HG02759 (cell line): ENCODE results near the gene PROKR2.

Experiments
- ATAC-seq: cut with Tn5 transposase; IDR thresholded peaks from one replicate; pipeline ENCODE4 v1.9.1; 2021; ENCODE audit warnings: mild to moderate bottlenecking, moderate library complexity; ENCODE audit not compliant: unreplicated experiment

The PROKR2 gene

GRCh38 chr20:5316188-5317158 is at the start of gene PROKR2:
PROKR2 (minus strand) TSS chr20:5316954; CDS start chr20:5314369, 2,585 bp downstream.
- no peak for ATAC-seq

- ATAC-seq = no peak
Measured at GRCh38 chr20:5364997-5365597, 48.3 kb upstream of the PROKR2 start.

DNA sequence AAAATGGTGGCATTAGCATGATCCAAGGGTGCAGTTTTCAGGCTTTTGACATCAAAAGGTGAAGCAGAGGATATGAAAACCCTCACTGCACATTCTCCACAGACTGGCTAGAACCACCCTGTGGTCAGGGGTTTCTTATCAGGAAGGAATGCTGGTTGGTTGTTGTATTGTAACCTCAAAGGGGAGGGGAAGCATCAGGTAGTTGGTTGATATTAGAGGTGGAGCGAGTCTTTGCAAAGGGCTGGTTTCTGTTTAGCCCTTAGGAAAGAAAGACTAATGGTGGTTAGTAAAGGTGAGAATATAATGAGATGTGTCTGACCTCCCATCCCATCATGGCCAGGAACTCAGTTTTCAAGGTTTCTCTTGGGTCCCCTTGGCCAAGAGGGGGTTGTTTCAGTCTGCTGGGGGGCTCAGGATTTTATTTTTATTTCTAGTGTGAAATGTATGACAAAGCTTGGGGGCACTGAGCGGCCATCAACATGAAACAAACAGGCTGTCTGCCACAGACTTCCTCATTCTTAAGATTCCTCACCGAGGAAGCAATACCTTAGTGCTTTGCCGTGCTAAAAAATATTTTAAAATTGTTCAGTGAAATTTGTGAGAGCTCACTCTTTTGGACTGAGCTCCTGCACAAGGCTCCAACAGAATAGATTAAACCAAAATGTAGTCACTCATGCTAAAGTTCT is 47.5 kb upstream of the PROKR2 start:
- ATAC-seq = no peak

- ATAC-seq = no peak
Measured at GRCh38 chr20:5362771-5363170, 46.0 kb upstream of the PROKR2 start.

- ATAC-seq = no peak
Measured at GRCh38 chr20:5361176-5361575, 44.4 kb upstream of the PROKR2 start.

DNA sequence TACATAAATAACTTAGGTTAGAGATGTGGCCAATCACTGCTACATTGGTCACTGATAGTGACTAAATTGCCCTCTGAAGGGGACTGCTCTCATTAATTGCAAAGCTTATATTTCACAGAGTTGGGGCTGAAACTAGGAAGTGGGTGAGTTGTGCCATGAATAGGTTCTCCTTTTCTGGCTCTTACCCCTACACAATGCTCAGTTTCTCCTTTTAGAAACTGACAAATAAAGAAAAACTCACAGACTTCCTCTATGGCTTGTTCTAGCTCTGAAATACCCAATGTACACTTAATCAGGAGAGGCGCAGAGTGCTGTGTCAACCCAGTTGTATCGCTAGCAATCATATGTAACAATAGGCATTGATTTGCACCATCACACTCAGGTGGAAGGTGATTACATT is 41.2 kb upstream of the PROKR2 start:
- ATAC-seq = no peak

DNA sequence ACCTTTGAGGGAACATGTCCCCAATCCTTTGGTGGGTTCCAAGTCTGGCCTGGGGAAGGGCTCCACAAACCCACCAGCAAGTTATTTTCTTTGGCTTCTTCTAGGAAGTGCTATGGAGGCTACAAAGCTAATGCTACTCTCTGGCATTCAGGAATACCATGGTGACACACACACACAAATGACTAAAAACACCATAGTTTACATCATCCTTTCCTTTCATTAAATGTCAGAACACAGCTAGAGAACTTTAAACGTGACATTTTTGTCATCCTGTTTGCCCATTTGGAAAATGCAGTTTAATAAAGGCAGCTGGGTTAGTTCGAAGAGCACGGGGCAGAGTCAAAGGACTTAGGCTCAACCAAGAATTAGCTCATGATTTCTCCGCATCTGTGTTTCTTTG is 40.2 kb upstream of the PROKR2 start:
- no peak for ATAC-seq

DNA sequence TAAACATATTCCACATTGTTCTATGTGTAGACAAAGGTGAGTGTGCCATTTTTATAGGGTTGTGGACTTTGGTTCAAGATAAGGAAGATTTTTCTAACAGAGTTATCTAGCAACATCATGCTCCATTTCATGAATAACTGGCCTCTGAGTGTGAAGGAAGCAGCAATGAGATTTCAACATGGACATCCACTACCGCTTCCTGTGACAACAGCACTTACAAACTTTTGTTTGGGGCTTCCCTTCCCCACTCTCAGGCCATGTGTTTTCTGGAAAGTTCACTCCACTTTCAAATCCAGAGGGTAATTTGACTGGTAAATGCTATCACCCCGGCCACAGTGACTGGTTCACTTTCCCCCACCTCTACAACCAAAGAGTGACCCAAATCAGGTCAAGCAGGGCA is 38.1 kb upstream of the PROKR2 start:
- ATAC-seq = no peak

GRCh38 chr20:5353624-5354496 is 37.1 kb upstream of the PROKR2 start:
- ATAC-seq = no peak

- no peak for ATAC-seq
Measured at GRCh38 chr20:5349448-5349847, 32.7 kb upstream of the PROKR2 start.

DNA sequence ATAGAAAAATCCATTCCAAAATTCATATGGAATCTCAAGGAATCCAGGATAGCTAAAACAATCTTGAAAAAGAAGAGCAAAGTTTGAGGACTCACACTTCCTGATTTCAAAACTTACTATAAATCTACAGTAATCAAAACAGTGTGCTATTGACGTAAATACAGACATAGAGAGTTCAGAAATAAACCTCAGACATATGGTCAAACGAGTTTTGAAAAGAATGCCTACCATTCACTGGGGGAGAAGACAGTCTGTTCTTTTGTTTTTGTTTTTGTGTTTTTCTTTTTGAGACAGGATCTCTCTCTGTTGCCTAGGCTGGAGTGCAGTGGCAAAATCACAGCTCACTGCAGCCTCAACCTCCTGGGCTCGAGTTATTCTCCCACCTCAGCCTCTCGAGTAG is 25.3 kb upstream of the PROKR2 start:
- no peak for ATAC-seq

GRCh38 chr20:5331340-5331739 is 14.6 kb upstream of the PROKR2 start:
- ATAC-seq = no peak

- no peak for ATAC-seq
Measured at GRCh38 chr20:5328268-5328667, 11.5 kb upstream of the PROKR2 start.

- no peak for ATAC-seq
Measured at GRCh38 chr20:5327356-5327755, 10.6 kb upstream of the PROKR2 start.

GRCh38 chr20:5315807-5316187 is 957 bp downstream of the PROKR2 start:
- no peak for ATAC-seq

- ATAC-seq = no peak
Measured at GRCh38 chr20:5313916-5314315, 2.8 kb downstream of the PROKR2 start.

GRCh38 chr20:5312518-5312917 is 4.2 kb downstream of the PROKR2 start:
- no peak for ATAC-seq

DNA sequence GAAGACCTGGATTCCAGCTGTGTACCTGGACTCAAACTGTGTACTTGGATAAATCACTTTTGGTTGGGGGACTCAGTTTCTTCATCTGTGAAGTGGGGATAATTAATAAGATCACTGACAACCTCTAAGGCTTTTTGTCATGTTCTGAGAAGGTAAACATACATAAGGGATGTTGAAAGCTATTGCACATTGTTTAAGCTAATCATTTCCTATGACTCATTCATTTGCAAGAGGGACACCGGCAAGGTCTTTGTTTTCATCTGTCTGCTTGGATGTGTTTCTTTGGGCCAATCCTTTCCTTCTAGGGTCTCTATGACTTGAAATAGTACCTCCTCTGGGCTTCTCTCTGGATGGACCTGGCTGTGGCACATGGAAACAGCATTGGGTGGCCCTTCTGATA is 6.8 kb downstream of the PROKR2 start:
- ATAC-seq = no peak

DNA sequence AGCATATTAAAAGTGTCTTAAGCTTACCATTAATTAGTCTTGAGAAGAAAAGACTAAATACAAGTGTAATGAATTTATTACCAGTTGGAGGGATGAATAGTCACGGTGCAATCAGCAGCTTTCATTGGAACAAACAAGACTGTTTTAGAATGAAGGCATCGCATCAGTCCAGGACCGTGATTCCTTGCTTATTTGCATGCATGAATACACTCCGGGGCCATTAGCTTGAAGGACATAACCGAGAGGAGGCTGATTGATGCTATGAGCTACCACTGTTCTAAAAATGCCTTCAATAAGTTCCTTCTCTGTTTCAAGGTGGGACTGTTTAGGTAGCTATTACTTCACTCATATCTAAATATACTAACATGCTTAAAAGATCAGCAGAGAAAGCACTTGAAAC is 17.9 kb downstream of the PROKR2 start:
- ATAC-seq = no peak

GRCh38 chr20:5297280-5298004 is 19.3 kb downstream of the PROKR2 start:
- no peak for ATAC-seq
